ENCODE data around the gene AKT3.

DNA sequence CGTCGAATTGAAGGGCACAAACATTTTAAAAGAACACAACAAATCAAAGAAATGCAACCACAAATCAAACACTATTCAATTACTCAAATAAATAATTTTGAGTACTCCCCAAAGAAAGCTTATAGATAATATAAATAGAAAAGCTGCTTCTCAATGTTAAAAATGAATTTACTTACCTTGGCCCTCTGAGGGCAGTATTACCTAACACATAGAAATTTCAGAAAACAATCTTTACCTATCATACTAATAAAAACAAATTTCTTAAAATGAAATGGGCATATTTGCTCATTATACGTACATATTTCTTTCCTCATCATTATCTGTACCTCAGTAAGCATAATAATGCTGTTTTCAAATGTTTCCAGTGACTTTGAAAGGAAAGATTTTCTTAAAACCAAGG lies 141.8 kb downstream of the AKT3 start:
- TF ChIP-seq, protein P1, sequence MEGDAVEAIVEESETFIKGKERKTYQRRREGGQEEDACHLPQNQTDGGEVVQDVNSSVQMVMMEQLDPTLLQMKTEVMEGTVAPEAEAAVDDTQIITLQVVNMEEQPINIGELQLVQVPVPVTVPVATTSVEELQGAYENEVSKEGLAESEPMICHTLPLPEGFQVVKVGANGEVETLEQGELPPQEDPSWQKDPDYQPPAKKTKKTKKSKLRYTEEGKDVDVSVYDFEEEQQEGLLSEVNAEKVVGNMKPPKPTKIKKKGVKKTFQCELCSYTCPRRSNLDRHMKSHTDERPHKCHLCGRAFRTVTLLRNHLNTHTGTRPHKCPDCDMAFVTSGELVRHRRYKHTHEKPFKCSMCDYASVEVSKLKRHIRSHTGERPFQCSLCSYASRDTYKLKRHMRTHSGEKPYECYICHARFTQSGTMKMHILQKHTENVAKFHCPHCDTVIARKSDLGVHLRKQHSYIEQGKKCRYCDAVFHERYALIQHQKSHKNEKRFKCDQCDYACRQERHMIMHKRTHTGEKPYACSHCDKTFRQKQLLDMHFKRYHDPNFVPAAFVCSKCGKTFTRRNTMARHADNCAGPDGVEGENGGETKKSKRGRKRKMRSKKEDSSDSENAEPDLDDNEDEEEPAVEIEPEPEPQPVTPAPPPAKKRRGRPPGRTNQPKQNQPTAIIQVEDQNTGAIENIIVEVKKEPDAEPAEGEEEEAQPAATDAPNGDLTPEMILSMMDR (optimal IDR thresholded peaks at IDR 0.05 in 1 of 3, IDR thresholded peaks at IDR 0.05 in 1 of 3, conservative IDR thresholded peaks at IDR 0.05 in 1 of 3; ENCODE audit: extremely low read depth in 1 of 3, insufficient read depth in 2 of 3, low read length in 3 of 3) = no peak
- no peak for TF ChIP-seq EZH2 (IDR thresholded peaks at IDR 0.05; ENCODE audit: low read length)
